NK-92 treated with Interleukin-12 subunit alpha and Interleukin-12 subunit beta, amount 100 ng/mL, for 24 hours (cell line): ENCODE measurements around the gene USP19.

Experiments
- DNase-seq: peaks from one replicate; lab custom pipeline; 2025; lab: John Stamatoyannopoulos, UW

Gene USP19

GRCh38 chr3:49098910-49099630, 21.6 kb downstream of the USP19 start:
- DNase-seq: no peak

- no peak for DNase-seq
Measured at GRCh38 chr3:49098429-49098828, 22.2 kb downstream of the USP19 start.

- DNase-seq: peak; percentile 93
Measured at GRCh38 chr3:49093853-49094767, 26.5 kb downstream of the USP19 start, which contains the start of gene QRICH1. TSS of gene QRICH1 (minus strand) at chr3:49094071. CDS start at chr3:49077017, 17,054 bp downstream.

- DNase-seq: peak; percentile 69
Measured at GRCh38 chr3:49092938-49093852, 27.4 kb downstream of the USP19 start.

- DNase-seq: no peak
Measured at GRCh38 chr3:49081429-49081828, 39.2 kb downstream of the USP19 start.

GRCh38 chr3:49079270-49079669, 41.4 kb downstream of the USP19 start:
- no peak for DNase-seq

- no peak for DNase-seq
Measured at GRCh38 chr3:49076646-49077045, 44.0 kb downstream of the USP19 start.

GRCh38 chr3:49076116-49076515, 44.5 kb downstream of the USP19 start:
- no peak for DNase-seq
